AG09319 (cell line): ENCODE measurements around the gene NRXN2.
"Not testable (repeated sequence)": the region's sequence is repeated elsewhere in the genome, so short reads cannot be mapped to it uniquely, and the experiment has no call there.

Source experiments
- DNase-seq: peaks from one replicate; pipeline ENCODE4 v3.0.0-alpha.2; 2010; ENCODE audit warnings: low read depth; ENCODE audit errors: extremely low read depth
- TF ChIP-seq, protein P1 (sequence below): IDR thresholded peaks from 2 replicates; pipeline ENCODE4 v1.5.1; 2011; ENCODE audit warnings: low read depth, mild to moderate bottlenecking, inconsistent platforms, low read length, moderate library complexity

NRXN2 gene

DNA sequence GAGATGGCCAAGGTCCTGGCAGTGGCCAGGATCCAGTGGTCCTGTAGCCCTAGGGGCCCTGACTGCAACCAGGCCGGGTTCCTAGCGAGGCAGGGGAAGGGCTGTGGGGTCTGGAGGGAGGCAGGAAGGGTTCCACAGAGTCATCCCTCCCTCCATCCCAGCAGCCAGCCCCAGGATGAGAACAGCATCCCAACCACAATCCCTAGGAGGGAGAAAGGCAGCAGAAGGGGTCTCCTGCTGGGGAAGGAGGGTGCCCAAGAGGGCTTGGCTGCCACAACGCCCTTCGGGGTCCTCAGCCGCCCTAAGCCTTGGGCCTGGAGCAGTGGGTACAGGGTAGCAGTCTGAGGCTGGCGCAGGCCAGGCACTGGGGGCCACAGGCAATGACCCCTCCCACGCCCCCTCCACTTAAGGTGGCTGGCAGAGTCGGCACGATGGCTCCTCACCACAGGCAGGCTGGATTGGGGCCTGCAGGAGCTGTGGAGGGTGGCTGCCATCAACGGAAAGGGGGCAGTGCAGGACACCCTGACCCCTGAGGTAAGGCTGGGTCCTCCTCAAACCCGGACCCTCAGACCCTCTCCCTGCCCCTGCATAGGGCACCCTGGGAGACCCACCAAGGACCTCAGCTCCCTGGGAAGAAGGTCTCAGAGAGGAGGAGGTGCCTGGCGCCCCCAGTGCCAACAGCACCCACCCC is 124.7 kb downstream of the NRXN2 start:
- TF ChIP-seq, protein P1, sequence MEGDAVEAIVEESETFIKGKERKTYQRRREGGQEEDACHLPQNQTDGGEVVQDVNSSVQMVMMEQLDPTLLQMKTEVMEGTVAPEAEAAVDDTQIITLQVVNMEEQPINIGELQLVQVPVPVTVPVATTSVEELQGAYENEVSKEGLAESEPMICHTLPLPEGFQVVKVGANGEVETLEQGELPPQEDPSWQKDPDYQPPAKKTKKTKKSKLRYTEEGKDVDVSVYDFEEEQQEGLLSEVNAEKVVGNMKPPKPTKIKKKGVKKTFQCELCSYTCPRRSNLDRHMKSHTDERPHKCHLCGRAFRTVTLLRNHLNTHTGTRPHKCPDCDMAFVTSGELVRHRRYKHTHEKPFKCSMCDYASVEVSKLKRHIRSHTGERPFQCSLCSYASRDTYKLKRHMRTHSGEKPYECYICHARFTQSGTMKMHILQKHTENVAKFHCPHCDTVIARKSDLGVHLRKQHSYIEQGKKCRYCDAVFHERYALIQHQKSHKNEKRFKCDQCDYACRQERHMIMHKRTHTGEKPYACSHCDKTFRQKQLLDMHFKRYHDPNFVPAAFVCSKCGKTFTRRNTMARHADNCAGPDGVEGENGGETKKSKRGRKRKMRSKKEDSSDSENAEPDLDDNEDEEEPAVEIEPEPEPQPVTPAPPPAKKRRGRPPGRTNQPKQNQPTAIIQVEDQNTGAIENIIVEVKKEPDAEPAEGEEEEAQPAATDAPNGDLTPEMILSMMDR: no peak

DNA sequence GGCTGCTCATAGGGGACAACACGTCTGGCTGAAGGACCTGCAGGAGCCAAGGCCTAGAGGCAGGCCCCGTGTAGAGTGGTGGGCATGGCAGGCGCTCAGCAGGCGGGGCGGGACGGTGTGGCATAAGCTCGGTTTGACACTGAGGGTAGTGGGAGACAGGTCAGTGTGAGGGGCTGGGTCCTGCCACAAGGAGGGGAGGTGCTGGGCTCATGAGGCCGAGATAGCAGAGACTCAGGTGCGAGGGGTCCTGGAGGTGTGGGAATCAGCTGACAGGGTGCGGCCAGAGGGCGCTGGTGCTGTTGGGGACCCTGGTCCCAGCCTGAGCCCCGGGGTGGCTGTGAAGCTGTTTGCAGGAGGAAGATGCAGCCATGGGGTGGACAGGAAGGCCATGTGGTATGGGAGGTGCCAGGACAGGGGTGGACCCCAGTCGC is 125.3 kb downstream of the NRXN2 start:
- no peak for DNase-seq
- TF ChIP-seq, protein P1: no peak

More for the DNA sequence above, 124.7 kb downstream of the NRXN2 start:
- DNase-seq: no peak

DNA sequence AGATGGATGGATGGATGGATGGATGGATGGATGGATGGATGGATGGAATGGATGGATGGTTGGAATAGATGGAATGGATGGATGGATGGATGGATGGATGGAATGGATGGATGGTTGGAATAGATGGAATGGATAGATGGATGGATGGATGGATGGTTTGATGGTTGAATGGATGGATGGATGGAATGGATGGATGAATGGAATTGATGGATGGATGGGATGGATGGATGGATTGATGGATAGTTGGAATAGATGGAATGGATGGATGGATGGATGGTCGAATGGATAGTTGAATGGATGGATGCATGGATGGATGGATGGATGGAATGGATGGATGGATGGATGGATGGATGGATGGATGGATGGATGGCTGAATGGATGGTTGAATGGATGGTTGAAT is 127.1 kb downstream of the NRXN2 start:
- DNase-seq: not testable (repeated sequence)

DNA sequence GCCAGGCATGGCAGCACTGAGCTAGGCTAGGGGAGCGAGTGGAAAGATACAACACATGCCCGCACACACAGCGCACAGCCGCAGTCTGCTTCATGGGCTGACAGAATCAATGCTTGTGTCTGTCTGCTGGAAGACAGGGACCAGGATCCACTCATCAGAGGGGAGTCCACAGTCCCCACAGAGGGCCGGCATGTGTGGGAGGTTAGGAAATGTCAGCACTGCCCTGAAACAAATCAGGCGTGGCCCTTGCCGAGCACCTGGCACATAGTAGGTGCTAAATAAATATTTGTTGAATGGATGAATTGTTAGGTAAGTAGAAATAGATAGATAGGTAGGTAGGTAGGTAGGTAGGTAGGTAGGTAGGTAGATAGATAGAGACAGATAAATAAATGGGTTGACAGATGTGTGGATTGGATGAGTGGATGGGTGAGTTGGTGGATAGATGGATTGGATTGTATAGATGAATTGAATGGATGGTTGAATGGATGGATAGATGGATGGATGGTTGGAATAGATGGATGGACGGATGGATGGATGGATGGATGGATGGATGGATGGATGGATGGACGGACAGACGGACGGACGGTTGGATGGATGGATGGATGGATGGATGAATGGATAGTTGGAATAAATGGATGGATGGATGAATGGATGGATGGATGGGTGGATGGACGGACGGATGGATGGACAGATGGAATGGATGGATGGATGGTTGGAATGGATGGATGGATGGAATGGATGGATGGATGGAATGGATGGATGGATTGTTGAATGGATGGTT is 128.6 kb downstream of the NRXN2 start:
- DNase-seq: no peak
- TF ChIP-seq, protein P1: no peak

DNA sequence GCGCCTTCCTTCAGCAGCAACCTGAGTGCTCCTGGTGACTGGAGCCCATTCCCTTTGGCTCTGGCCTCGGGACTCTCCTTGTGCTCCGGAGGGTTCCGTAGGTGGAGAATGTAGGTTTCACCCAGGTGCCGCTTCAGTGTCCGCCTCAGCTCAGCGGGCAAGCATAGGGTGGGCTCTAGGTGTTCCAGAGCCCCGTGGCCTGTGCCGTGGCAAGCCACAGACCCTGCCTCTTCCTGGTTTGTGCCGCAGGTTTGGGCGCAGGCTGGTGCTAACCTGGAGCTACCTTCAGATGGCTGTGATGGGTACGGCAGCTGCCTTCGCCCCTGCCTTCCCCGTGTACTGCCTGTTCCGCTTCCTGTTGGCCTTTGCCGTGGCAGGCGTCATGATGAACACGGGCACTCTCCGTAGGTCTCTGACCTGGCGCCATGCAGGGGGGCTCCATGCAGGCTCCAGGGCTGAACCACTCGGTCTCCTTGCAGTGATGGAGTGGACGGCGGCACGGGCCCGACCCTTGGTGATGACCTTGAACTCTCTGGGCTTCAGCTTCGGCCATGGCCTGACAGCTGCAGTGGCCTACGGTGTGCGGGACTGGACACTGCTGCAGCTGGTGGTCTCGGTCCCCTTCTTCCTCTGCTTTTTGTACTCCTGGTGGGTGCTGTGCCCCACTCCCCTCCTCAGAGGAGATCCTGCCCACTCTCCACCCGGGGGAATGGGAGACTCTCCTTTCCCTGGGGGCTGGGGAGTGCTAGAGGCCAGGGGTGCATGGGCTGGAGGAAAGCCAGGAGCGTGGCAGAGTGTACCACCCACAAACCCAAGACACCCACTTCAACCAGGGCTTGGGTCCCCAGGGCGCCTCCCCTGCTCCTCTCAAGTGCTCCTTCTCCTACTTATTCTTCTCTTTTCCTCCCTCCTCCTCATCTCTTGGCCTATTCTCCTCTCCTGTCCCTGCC is 129.6 kb downstream of the NRXN2 start:
- TF ChIP-seq, protein P1: no peak
- DNase-seq: no peak

DNA sequence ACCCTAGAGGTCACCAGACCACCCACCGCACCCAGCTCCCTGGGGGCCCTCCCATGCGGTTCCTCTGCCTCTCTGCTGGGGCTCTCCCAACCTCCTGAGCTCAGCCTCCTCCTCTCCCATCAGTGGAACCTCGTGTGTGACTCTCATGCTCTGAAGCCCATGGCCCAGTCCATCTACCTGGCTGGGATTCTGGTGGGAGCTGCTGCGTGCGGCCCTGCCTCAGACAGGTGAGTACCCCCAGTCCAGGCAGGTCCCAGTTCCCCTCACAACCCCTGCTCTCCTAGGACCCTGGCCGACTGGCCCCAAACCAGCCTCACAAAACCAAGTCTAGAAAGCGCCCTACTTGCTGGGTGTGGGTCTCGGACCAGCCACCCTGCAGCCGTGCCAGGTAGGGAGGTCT is 130.3 kb downstream of the NRXN2 start:
- DNase-seq: no peak
- TF ChIP-seq, protein P1: no peak

DNA sequence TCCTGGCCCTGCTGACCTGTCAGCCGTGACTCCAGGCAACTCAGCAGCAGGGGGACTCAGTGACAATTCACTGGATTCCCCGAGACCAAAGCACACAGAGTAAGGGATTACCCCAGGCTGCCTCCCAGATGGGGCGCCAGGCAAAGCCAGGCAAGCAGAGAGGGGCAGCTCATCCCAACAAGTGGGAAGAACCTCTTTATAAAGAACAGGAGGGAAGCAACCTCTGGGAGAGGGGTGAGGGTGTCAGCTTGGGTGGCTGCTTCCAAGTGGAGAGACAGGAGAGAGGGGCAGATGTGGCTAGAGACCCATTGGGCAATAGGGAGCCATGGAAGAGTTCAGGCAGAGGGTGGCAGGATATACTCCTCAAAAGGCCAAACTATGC is 130.8 kb downstream of the NRXN2 start:
- DNase-seq: no peak
- TF ChIP-seq, protein P1: no peak
